Fibroblast of lung (primary cell): ENCODE data around the gene IMP3.

Experiments
- CTCF ChIP-seq, 2 donors: IDR thresholded peaks in 1 of 2; conservative IDR thresholded peaks in 1 of 2; 1 replicate in 1 of 2; 2 replicates in 1 of 2; pipeline ENCODE4 v1.5.1; 2011 to 2012; ENCODE audit warnings: low read length in 2 of 2, control low read depth in 1 of 2, inconsistent platforms in 1 of 2, low read depth in 1 of 2, mild to moderate bottlenecking in 1 of 2
- EZH2 ChIP-seq: IDR thresholded peaks from 2 replicates; pipeline ENCODE4 v1.5.1; 2012; ENCODE audit warnings: low read length, control low read depth, mild to moderate bottlenecking; ENCODE audit errors: missing control alignments

GRCh38 chr15:75655931-75656330, 15.9 kb upstream of the IMP3 start:
- TF ChIP-seq CTCF (conservative IDR thresholded peaks at IDR 0.05 in 1 of 2, IDR thresholded peaks at IDR 0.05 in 1 of 2; ENCODE audit: low read depth in 1 of 2, low read length in 2 of 2) (no peak), EZH2 (no peak)
